ENCODE data around the gene SLC26A8.

The SLC26A8 gene, protein sequence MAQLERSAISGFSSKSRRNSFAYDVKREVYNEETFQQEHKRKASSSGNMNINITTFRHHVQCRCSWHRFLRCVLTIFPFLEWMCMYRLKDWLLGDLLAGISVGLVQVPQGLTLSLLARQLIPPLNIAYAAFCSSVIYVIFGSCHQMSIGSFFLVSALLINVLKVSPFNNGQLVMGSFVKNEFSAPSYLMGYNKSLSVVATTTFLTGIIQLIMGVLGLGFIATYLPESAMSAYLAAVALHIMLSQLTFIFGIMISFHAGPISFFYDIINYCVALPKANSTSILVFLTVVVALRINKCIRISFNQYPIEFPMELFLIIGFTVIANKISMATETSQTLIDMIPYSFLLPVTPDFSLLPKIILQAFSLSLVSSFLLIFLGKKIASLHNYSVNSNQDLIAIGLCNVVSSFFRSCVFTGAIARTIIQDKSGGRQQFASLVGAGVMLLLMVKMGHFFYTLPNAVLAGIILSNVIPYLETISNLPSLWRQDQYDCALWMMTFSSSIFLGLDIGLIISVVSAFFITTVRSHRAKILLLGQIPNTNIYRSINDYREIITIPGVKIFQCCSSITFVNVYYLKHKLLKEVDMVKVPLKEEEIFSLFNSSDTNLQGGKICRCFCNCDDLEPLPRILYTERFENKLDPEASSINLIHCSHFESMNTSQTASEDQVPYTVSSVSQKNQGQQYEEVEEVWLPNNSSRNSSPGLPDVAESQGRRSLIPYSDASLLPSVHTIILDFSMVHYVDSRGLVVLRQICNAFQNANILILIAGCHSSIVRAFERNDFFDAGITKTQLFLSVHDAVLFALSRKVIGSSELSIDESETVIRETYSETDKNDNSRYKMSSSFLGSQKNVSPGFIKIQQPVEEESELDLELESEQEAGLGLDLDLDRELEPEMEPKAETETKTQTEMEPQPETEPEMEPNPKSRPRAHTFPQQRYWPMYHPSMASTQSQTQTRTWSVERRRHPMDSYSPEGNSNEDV

DNA sequence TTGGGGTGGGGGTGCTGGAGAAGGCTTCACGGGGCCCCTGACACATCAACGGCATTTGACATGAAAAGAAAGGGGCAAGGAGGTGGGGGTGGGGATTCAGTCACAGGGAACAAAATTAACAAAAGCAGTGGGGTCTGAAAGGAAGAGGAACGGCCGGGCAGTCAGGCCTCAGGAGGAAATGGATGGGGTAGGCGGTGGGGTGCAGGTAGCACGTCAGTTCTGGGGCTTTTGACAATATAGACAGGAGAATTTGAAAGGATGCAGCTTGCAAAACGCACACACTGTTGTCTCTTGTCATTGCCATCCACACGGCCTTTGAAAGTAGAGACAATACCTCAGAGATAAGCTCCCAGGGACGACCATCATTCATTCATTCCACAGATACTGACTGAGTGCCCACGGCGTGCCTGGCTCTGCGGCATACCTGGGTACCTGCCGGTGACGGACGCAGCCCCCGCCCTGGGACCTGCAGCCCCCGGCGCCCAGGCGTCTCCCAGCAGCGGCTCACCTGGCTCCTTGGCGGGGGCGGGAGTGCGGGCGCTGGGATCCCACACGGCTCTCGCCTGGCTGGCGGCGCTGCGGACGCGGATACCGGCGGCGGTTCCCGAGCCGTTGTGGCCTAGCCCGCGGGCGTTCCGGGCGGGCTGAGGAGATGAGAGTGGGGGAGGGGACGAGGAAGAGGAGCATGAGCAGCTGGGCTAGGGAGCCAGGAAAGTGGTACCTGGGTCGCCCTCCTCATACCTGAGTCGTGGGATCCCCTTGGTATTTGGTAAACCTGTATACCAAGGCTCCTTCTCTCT lies at the start of gene SLC26A8:
Gene SLC26A8, minus strand, starts transcription at position 646 of the 800 bp plus-strand sequence. CDS start 4,934 bp downstream, outside the sequence.
- DNase-seq: no peak

DNA sequence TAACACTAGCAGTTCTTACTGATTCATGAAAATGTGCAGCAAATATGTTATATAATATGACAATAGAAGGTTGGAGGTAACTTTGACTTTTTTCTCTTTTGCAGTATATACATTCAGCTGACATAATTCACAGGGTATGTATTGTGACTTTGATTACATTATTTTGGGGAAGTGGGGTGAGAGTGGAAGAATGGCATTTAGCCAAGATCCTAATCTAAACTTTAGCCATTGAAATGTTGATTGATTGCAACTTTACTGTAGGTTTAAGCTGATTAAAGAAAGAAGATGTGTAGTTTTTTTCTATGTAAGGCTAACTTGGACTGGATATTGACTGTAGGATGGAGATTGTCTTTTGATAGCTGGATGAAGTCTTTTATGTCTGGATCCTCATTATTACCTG lies 49.1 kb upstream of the SLC26A8 start:
- no peak for DNase-seq

DNA sequence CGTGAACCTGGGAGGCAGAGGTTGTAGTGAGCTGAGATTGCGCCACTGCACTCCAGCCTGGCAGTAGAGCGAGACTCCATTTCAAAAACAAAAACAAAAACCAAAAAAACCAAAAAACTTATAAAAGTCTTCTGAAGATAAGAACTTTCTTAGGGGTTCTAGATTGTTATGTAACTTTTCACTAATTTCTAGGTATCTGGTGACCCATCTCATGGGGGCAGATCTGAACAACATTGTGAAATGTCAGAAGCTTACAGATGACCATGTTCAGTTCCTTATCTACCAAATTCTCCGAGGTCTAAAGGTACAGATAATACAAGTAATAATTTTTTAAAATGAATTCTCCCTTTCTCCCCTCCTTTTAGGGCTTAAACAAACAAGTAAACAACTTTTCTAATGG lies 48.2 kb upstream of the SLC26A8 start:
- no peak for DNase-seq

DNA sequence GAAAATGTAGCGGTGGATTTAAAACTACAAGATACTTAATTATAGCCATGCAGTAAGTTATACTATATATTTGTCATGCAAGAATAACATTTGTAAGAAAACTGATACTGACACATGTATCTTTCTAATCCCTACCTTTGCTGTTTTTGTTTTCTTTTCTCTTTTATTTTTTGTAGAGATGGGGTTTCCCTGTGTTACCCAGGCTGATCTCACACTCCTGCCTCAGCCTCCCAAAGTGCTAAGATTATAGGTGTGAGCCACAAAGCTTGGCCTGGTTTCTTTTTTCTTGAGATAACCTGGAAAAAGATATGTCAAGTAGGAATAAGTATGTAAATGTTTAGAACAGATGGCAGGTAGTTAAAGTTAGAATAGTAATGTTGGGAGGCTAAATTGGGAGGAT lies 47.3 kb upstream of the SLC26A8 start:
- no peak for DNase-seq

DNA sequence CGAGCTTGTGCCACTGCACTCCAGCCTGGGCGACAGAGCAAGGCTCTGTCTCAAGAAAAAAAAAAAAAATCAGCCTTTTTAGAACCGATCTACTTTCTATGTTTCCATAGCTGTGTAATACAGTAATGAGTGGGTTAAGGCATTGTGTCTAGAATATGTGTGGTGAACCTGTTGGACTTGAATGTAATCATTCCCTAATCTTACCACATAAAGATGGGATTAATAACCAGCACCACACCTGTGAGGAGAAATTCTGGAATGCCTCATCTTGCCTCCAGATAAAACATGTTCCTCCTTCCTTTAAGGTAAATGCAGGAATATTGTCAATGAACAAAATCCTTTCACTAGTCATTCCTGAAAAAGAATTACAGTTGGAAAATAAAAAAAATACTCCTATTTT lies 46.8 kb upstream of the SLC26A8 start:
- DNase-seq: no peak

DNA sequence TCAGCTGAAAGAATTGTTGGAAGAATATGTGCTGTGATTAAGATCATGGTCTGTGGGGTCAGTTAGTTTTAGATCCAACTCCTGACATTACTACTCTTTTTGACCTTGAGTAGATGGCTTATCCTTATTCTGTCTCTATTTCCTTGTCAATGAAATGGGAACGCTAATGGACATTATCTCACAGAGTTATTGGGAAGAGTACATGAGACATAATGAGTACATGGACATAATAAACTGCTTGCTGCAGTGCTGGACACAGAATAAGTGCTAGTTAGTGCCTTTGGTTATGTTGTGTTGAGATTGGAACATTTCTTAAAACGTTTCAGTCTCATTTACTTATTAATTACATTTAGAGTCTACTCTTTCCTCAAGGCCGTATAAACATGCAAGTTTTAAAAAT lies 45.8 kb upstream of the SLC26A8 start:
- no peak for DNase-seq

DNA sequence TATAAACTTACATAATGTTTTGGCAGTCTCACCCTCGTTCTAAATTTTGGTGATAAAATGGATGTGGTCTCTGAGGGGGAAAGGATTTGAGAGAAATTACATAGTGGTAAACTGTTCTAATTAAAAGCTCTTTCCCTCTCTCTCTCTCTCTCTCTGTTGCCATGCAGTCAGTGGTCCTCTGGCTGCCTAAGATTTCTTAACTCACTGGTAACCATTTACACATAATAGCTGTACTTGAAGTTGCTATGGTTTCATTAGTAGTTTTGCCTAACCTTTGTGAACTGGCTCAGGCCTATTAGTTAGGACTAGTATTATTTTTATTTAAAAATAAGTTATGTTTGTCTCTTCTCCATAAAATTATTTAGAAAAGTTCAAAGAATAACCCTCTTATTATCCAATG lies 45.1 kb upstream of the SLC26A8 start:
- DNase-seq: no peak

DNA sequence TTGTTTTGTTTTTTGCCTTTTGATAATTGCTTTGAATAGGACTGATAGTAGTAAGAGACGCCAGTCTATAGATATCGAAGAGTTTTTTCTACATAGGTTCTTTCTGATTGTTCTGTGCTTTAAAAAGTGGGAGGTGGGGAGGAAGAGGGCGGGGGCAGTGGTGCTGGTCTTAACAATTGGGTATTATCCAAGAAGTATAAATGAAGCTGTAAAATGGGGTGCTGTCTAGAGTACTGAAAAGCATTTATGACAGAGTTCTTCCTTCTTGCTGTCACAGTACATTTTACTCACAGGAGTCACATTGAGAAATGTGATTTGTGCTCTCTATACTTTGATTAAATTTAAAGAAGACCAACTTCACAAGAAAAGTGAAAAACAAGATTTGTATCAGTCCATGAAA lies 44.1 kb upstream of the SLC26A8 start:
- DNase-seq: no peak

DNA sequence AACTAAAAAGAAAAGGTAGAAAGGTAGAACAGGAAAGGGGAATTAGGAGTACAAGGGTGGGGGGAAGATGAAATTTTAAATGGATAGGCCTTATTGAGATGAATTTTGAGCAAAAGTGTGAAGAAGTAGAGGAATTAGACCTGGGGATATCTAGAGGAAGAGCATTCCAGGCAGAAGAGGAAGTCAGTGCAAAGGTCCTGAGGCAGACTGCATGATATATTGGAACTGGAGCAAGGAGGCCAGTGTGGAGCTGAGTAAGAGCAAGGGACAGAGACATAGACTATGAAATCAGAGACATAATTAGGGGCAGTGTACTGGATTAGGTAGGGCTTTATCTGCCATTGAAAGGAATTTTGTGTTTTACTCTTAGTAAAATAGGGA lies 43.6 kb upstream of the SLC26A8 start:
- DNase-seq: no peak

DNA sequence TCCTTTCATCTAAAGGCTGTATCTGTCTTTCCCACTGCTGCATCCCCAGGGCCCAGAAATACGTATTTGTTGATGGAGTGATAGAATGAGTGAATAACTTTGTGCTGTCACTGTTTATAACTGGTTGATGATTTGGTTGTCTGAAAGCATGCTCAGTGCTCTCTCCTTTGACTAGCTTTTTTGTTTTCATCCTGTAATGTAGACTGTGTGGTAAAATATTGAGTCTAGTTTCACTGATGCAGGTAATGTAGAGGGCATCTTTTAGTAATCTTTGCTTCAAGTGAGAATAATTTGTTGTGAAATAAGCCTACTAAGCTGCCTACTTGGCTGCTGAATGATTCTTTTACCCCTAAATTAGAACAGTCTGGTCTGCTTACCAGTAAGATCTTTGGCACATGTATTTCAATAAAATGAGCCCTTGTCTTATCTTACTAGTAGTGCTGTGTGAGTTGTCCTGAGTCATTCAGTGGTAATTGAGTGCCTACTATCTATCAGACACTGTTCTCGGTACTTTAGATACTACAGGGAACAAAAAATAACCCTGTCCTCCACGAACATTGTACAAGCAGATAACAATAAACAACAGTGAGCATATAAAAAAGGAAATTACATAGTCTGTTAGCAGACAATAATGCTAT lies 43.1 kb upstream of the SLC26A8 start:
- DNase-seq: no peak

DNA sequence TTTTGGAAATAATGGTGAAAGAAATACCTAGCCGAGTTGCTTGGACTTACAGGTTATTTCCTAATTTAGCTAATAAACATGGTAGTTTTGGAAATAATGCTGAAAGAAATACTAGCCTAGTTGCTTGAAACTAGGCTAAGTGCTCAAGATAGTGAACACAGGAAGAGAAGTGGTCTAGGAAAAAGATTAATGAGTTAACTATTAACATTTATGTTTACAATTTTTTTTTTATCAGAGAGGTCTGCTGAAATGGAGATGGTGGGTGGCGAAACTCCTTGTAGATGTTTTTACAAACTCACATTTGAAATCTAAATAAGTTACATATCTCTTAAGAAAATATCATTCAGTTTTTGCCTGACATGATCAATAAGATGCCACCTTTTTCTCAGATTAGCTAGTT lies 42.4 kb upstream of the SLC26A8 start:
- DNase-seq: no peak

DNA sequence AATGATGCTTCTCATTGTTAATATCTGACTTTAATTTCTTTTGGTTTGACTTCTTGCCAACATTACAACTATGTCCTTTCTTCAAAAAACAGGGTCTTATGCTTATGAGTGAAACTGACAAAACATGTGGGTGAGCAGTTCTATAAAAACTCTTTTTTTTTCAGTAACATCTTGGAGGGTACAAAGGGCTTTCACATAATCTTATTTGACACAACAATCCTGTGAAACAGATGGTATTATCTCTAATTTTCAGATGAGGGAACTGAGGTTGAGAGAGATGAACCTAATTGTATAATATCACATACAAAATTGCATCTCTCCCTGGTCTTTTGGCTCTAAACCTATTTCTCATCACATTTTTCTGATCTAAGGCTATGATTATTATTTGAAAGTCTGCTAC lies 41.5 kb upstream of the SLC26A8 start:
- DNase-seq: no peak

DNA sequence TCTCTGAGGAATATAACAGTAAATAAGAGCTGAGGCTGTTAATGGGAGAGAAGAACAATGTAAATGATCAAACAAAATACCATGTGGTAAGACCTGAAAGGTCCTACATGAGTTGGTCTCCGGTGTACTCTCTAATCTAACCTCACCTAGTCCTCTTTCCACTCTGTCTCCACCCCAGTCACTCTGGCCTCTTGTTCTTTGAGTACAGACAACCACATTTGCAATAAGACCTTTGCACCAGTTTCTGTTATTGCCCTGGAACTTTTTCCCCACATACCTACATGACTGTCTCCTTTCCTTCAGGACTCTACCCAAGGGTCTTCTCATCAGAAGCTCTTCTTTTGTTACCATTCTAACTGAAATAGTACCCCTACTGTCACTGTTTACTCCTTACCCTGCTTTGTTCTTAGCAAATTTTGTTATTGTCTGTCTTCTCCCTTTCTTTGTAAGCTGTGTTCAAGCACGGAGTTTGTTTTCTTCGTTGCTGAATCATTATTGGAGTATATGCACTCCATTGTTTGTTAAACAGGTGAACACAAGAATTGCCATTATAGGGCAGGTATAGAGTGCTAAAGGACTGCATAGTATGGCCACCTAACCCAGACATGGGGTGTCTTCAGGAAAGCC lies 40.4 kb upstream of the SLC26A8 start:
- no peak for DNase-seq

DNA sequence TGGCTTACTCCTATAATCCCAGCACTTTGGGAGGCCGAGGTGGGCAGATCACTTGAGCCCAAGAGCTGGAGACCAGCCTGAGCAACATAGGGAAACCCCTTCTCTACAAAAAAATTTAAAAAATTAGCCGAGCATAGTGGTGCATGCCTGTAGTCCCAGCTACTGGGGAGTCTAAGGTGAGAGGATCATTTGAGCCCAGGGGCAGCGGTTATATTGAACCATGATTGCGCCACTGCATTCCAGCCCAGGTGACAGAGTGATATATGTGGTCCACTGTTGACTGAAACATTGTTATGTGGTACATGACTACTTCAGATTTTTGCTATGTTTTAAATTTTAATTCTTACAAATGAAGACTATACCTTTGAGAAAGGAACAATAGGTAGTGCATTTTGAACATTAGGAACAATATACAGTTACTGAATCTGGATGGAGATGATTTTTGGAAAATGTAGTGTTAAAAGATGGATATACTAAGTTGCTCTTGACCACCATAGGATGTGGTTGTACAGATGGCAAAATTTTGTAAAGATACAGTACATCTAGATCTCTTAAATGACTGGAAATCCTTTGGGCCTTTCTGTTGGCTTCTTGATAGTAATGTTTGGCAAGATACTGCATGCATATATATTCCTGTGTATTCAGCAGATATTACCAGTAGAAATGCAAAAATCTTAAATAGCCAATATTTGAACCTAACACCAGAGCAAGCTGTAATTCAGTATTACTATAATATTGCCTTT lies 39.0 kb upstream of the SLC26A8 start:
- DNase-seq: no peak

DNA sequence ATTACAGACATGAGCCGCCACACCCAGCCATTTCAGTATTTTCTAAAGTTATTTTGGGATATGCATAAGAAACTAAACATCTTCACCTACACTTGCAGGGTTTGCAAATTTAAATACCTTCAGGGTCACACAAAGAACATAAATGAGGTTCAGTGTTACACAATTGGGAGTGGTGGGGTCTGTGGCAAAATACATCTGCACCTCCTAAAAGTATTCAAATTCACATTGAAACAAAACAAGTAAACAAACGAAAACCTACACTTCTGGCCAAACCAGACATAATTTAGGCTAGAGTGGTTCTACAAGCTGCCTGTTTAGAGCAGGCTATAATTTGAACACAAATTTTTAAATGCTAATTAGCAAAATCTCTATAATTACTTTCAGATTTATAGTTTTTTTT lies 37.8 kb upstream of the SLC26A8 start:
- no peak for DNase-seq

DNA sequence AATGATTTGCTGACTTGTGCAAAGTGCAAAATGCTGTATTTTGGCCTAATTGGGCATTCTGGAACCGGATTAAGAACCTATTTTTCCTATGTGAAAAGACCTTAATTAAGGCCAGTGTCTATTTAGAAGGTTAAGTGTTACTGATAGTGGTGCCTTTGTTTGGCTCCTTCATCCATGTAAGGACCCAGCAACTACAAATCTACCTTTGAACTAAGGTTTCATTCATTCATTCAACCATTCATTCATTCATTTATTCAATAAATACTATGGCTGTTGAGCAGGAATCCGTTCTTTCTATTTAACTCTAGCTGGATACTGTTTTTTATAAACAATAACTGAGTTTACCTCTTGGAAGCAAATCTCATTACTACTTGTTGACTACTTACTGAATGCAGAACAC lies 36.8 kb upstream of the SLC26A8 start:
- no peak for DNase-seq

DNA sequence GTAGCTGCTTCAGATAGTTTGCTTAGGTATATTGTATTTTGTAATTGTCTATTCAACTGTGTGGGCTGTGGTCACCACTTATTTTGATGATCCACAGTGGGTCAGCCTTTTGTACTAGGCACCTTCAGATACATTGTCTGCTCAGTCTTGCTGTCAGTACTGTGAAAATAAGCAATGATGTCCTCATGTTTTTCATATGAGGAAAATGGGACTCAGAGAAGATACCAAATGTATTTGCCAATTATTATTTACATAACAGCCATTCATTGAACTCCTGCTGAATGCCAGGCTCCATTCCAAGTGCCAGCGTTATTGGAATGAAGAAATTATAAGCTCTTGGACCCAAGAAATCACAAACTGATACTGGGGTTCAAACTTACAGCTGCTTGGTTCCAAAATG lies 31.7 kb upstream of the SLC26A8 start:
- DNase-seq: no peak

DNA sequence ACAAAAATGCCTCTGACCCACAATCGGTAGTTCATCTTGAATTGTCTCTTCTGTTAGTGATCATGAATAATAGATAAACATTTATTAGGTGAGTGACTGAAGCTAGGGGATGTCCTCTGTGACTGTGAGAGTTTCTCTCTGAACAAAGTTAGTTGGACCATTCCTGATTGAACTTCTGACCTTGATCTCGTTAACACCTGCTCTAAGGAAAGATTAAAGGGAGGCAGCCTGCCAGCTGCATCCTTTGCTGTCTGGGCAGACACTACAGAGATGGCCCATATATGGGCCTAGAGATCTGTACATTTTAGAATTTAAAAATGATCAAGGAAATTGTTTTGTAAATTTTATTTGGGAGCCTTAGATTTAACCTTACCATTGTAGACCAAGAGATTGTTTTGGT lies 30.5 kb upstream of the SLC26A8 start:
- no peak for DNase-seq

DNA sequence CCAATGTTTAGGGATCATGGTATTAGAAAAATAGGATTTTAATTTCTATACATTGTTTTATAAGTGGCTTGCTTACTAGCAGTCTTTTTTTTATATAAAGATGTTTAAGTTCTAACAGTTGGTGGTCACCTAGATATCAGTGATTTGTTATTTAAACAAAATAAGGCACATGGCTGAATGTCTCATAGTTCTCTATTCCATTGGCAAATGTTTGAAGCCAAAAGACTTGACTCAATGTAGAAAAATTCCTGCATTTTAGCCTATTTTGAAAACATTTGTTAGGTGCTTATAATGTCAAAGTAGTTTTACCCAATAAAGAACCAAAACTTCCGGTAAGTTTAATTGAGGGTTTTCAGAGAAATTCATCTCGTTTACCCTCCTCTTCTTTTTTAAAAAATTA lies 30.0 kb upstream of the SLC26A8 start:
- no peak for DNase-seq

DNA sequence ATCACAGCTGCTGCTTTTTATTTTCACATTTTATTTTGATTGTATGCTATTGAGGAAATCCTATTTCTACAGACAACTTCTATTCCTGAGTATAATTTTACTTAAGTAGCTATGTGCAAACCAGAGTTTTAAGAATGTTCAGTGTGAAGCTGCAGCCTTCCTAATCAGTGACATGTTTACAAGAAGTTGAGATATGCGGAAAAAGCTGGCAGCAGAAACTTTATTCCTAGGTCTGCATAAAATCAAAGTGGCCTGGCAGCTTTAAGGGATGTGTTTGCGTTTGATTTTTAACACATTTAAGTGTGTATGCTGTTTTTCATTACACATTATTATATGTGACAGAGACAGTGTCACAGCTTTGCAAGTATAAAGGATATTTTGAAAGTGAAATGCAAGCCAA lies 29.4 kb upstream of the SLC26A8 start:
- no peak for DNase-seq

DNA sequence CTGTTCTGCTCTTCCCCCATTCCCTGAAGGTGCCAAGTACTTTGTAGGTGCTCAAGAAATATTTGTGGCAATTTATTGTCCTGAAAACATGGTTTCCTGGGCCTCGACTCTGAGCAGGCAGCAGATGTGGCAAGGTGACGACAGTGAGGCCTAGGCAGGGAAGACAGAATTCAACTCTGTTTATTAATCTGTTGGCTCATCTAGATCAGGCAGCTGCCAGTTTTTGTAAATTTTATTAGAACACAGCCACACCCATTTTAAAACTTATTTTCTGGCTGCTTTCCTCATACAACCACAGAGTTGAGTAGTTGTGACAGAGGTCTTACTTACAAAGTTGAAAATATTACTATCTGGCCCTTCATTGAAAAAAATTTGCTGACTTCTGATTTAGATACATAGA lies 27.7 kb upstream of the SLC26A8 start:
- no peak for DNase-seq
